IMR-90 (cell line): Measurements from ENCODE around the gene RXRG. TPM values are rescaled to one million over a fixed set of nuclear protein-coding genes. Genes with fewer than 3 reads are reported as not detected.

Experiments
- ATAC-seq: fragments of 200-7000 bp; cut with Tn5 transposase; 2 replicates; pipeline ENCODE4 v1.9.1; 2020; ENCODE audit warnings: low read depth, mild to moderate bottlenecking, moderate library complexity
- BruUV-seq: library from RNA; stranded (reverse); fragments of 400-500 nt; replicated peaks from 2 replicates; lab custom pipeline; 2021; lab: Mats Ljungman, UMichigan
- CTCF ChIA-PET: fragments of 300-600 bp; formaldehyde crosslinking; extraction: SDS; loops from one replicate; lab custom pipeline; 2021; ENCODE audit warnings: antibody characterized with exemption; lab: Yijun Ruan, JAX
- POLR2A ChIA-PET: fragments of 300-600 bp; sonication (Branson Sonifier 250); formaldehyde crosslinking; loops from one replicate; lab custom pipeline; 2022; ENCODE audit warnings: antibody characterized with exemption; ENCODE audit not compliant: unreplicated experiment; lab: Charles Lee
- DNase-seq: peaks from one replicate; pipeline ENCODE4 v3.0.0; 2013
- H2AFZ ChIP-seq: replicated peaks from 2 replicates; pipeline ENCODE3; 2013; ENCODE audit warnings: low read length, mild to moderate bottlenecking; ENCODE audit not compliant: poor library complexity
- H2AK5ac ChIP-seq: 2 replicates; pipeline ENCODE4 v1.6.1; 2013; ENCODE audit warnings: low read depth, low read length, inconsistent platforms
- H2AK9ac ChIP-seq: replicated peaks from 2 replicates; pipeline ENCODE3; 2013; ENCODE audit warnings: mild to moderate bottlenecking, low read depth, low read length, moderate library complexity; ENCODE audit not compliant: poor library complexity
- H2BK120ac ChIP-seq: 2 replicates; pipeline ENCODE4 v1.6.1; 2013; ENCODE audit warnings: low read depth, low read length, inconsistent platforms
- H2BK15ac ChIP-seq: 3 replicates; pipeline ENCODE4 v1.6.1; 2013; ENCODE audit warnings: low read depth, low read length, inconsistent platforms
- H2BK20ac ChIP-seq: 2 replicates; pipeline ENCODE4 v1.6.1; 2013; ENCODE audit warnings: low read depth, mild to moderate bottlenecking, inconsistent platforms, low read length, moderate library complexity
- H2BK5ac ChIP-seq: 2 replicates; pipeline ENCODE4 v1.6.1; 2013; ENCODE audit warnings: mild to moderate bottlenecking, low read depth, low read length, inconsistent platforms; ENCODE audit not compliant: poor library complexity, severe bottlenecking
- H3K14ac ChIP-seq: replicated peaks from 2 replicates; pipeline ENCODE4 v1.6.1; 2013; ENCODE audit warnings: low read depth, low read length, inconsistent platforms
- H3K18ac ChIP-seq: 2 replicates; pipeline ENCODE4 v1.6.1; 2013; ENCODE audit warnings: low read depth, low read length, control low read depth
- H3K23ac ChIP-seq: 2 replicates; pipeline ENCODE4 v1.6.1; 2013; ENCODE audit warnings: low read depth, low read length, inconsistent platforms
- H3K27ac ChIP-seq: 2 replicates; pipeline ENCODE4 v1.5.1; 2013; ENCODE audit warnings: mild to moderate bottlenecking, control low read depth, low read length; ENCODE audit not compliant: insufficient read depth
- H3K27me3 ChIP-seq: 2 replicates; pipeline ENCODE4 v1.6.1; 2013; ENCODE audit warnings: low read length; ENCODE audit not compliant: control insufficient read depth, insufficient read depth
- H3K36me3 ChIP-seq: 2 replicates; pipeline ENCODE4 v1.6.1; 2013; ENCODE audit warnings: low read length, mixed read lengths; ENCODE audit not compliant: control insufficient read depth, insufficient read depth
- H3K4ac ChIP-seq: 2 replicates; pipeline ENCODE4 v1.6.1; 2013; ENCODE audit warnings: low read depth, low read length, inconsistent platforms
- H3K4me1 ChIP-seq: 2 replicates; pipeline ENCODE4 v1.6.1; 2013; ENCODE audit warnings: low read length, mixed read lengths; ENCODE audit not compliant: control insufficient read depth, insufficient read depth
- H3K4me2 ChIP-seq: 2 replicates; pipeline ENCODE4 v1.6.1; 2013; ENCODE audit warnings: low read depth, mild to moderate bottlenecking, control low read depth, low read length, moderate library complexity
- H3K4me3 ChIP-seq: 2 replicates; pipeline ENCODE4 v1.5.1; 2013; ENCODE audit warnings: low read depth, mild to moderate bottlenecking, control low read depth, low read length, moderate library complexity; ENCODE audit not compliant: insufficient read depth
- H3K56ac ChIP-seq: 2 replicates; pipeline ENCODE4 v1.6.1; 2013; ENCODE audit warnings: low read length, inconsistent platforms; ENCODE audit not compliant: insufficient read depth; ENCODE audit errors: extremely low read depth
- H3K79me1 ChIP-seq, 2 experiments: 2 replicates each; pipeline ENCODE4 v1.6.1; 2013; ENCODE audit warnings: low read length in 2 of 2, inconsistent platforms in 1 of 2, low read depth in 1 of 2
- H3K9ac ChIP-seq: 2 replicates; pipeline ENCODE4 v1.6.1; 2013; ENCODE audit warnings: low read depth, low read length, control low read depth
- H3K9me1 ChIP-seq: 2 replicates; pipeline ENCODE4 v1.6.1; 2013; ENCODE audit warnings: low read length, inconsistent platforms; ENCODE audit not compliant: insufficient read depth
- H3K9me3 ChIP-seq: 2 replicates; pipeline ENCODE4 v1.6.1; 2013; ENCODE audit warnings: low read length; ENCODE audit not compliant: control insufficient read depth, insufficient read depth
- H4K20me1 ChIP-seq: 2 replicates; pipeline ENCODE4 v1.6.1; 2013; ENCODE audit warnings: low read length, inconsistent platforms; ENCODE audit not compliant: insufficient read depth
- H4K5ac ChIP-seq: 2 replicates; pipeline ENCODE4 v1.6.1; 2013; ENCODE audit warnings: mild to moderate bottlenecking, low read depth, low read length, control low read depth
- H4K8ac ChIP-seq, 2 experiments: 2 replicates each; pipeline ENCODE4 v1.6.1; 2013; ENCODE audit warnings: low read depth in 2 of 2, low read length in 2 of 2, control low read depth in 1 of 2, inconsistent platforms in 1 of 2
- H4K91ac ChIP-seq: 2 replicates; pipeline ENCODE4 v1.6.1; 2013; ENCODE audit warnings: low read depth, low read length, inconsistent platforms; ENCODE audit not compliant: insufficient read depth
- CEBPB ChIP-seq: IDR thresholded peaks from 2 replicates; pipeline ENCODE4 v1.6.1; 2012; ENCODE audit warnings: low read depth, low read length, improper control_type of control experiment
- CHD1 ChIP-seq: IDR thresholded peaks from 2 replicates; pipeline ENCODE4 v1.6.1; 2012; ENCODE audit warnings: low read depth, low read length, improper control_type of control experiment
- MAFK ChIP-seq: IDR thresholded peaks from 2 replicates; pipeline ENCODE4 v1.6.1; 2012; ENCODE audit warnings: low read depth, low read length, improper control_type of control experiment
- MAZ ChIP-seq: IDR thresholded peaks from 2 replicates; pipeline ENCODE4 v1.6.1; 2012; ENCODE audit warnings: low read depth, mild to moderate bottlenecking, low read length, improper control_type of control experiment, moderate library complexity, borderline replicate concordance
- MXI1 ChIP-seq: IDR thresholded peaks from 2 replicates; pipeline ENCODE4 v1.6.1; 2012; ENCODE audit warnings: low read depth, mild to moderate bottlenecking, low read length, moderate library complexity, borderline replicate concordance
- NFE2L2 ChIP-seq: fragments of 150-350 bp; IDR thresholded peaks from 2 replicates; pipeline ENCODE4 v1.6.1; 2016; ENCODE audit warnings: low read depth, mild to moderate bottlenecking, low read length
- RAD21 ChIP-seq: IDR thresholded peaks from 2 replicates; pipeline ENCODE4 v1.6.1; 2012; ENCODE audit warnings: low read length, improper control_type of control experiment
- RCOR1 ChIP-seq: IDR thresholded peaks from 2 replicates; pipeline ENCODE4 v1.6.1; 2012; ENCODE audit warnings: mild to moderate bottlenecking, low read length, improper control_type of control experiment; ENCODE audit not compliant: insufficient replicate concordance
- RFX5 ChIP-seq: IDR thresholded peaks from 2 replicates; pipeline ENCODE4 v1.8.0; 2012; ENCODE audit warnings: low read depth, mild to moderate bottlenecking, low read length, moderate library complexity
- SMC3 ChIP-seq: fragments of 150-350 bp; IDR thresholded peaks from 2 replicates; pipeline ENCODE4 v1.6.1; 2016; ENCODE audit warnings: low read depth, mild to moderate bottlenecking, antibody characterized with exemption, low read length, moderate library complexity
- WGBS, 2 experiments: methylation state at CpG; one replicate each; pipeline versions ENCODE4 v1.1.5 to v1.1.7; 2013; ENCODE audit warnings: missing lambda C conversion rate in 2 of 2; ENCODE audit not compliant: insufficient read length in 1 of 2; ENCODE audit errors: extremely low coverage in 2 of 2; 5-methylcytosine and 5-hydroxymethylcytosine counted together
- dilution Hi-C: fragments of 300-500 bp; cut with HindIII; formaldehyde crosslinking; loops from one replicate; pipeline ENCODE4 v1.14.3; 2018; ENCODE audit warnings: low sequenced_read_pairs; ENCODE audit not compliant: unreplicated experiment
- in situ Hi-C: fragments of 300-500 bp; cut with MboI; formaldehyde crosslinking; loops from 3 replicates; pipeline ENCODE4 v1.14.3; 2019; ENCODE audit warnings: low sequenced_read_pairs, inconsistent platforms, mixed read lengths
- intact Hi-C: fragments of 100-400 bp; cut with micrococcal nuclease; formaldehyde crosslinking; loops from 2 replicates; pipeline ENCODE4 v1.10.0; 2022
- polyA plus RNA-seq, 3 experiments: library from polyadenylated mRNA; depleted of rRNA; stranded (reverse); fragments of >200 nt; gene quantifications; 2 replicates each; pipeline ENCODE4 v1.2.3, GENCODE V29; 2012; ENCODE audit warnings: low replicate concordance in 1 of 3
- total RNA-seq: library from RNA; depleted of rRNA; stranded (reverse); fragments of >200 nt; gene quantifications from 2 replicates; pipeline ENCODE4 v1.2.3, GENCODE V29; 2012
- TF ChIP-seq, protein P1 (sequence below): conservative IDR thresholded peaks from 2 replicates; pipeline ENCODE4 v1.5.1; 2012; ENCODE audit warnings: mild to moderate bottlenecking, low read depth, low read length, improper control_type of control experiment
- TF ChIP-seq, protein P2 (sequence below): fragments of 150-350 bp; IDR thresholded peaks from 2 replicates; pipeline ENCODE4 v1.6.1; 2017; ENCODE audit warnings: mild to moderate bottlenecking, antibody characterized with exemption, low read length, low read depth
- TF ChIP-seq, protein P3 (sequence below): fragments of 150-350 bp; IDR thresholded peaks from 2 replicates; pipeline ENCODE4 v1.6.1; 2016; ENCODE audit warnings: low read depth, mild to moderate bottlenecking, low read length, moderate library complexity, borderline replicate concordance

RXRG gene
- total and polyA plus RNA-seq, 2 of the 4 experiments (the other 2 are of a cell fraction), result not detected

DNA sequence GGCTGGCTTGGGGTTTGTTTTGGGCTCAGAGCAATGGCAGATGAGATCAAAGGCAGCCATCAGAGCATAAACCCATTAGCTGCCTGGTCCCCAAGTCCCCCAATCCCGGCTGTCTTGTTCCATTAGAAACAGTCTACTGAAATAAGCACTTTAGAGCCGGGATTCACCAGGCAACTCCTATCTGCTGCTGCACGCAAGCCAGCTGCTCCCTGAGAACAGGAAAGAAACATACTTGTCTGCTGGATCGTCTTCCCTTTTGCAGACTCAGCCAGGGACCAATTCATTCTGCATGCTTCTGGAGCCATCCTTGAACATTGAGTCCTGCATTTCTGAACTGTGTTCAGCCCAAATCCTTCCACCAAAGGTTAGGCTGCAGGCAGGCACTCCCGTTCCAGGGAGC, 21.8 kb downstream of the RXRG start:
- no peaks in the 10 kb centered on the region for H3K4me1 ChIP-seq
- H3K79me1 ChIP-seq, result no peaks in the 10 kb centered on the region
- no peak for TF ChIP-seq RAD21
- TF ChIP-seq, protein P1, sequence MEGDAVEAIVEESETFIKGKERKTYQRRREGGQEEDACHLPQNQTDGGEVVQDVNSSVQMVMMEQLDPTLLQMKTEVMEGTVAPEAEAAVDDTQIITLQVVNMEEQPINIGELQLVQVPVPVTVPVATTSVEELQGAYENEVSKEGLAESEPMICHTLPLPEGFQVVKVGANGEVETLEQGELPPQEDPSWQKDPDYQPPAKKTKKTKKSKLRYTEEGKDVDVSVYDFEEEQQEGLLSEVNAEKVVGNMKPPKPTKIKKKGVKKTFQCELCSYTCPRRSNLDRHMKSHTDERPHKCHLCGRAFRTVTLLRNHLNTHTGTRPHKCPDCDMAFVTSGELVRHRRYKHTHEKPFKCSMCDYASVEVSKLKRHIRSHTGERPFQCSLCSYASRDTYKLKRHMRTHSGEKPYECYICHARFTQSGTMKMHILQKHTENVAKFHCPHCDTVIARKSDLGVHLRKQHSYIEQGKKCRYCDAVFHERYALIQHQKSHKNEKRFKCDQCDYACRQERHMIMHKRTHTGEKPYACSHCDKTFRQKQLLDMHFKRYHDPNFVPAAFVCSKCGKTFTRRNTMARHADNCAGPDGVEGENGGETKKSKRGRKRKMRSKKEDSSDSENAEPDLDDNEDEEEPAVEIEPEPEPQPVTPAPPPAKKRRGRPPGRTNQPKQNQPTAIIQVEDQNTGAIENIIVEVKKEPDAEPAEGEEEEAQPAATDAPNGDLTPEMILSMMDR, result no peak
- TF ChIP-seq MXI1, result no peak
- no peak for TF ChIP-seq RCOR1
- TF ChIP-seq, protein P2, sequence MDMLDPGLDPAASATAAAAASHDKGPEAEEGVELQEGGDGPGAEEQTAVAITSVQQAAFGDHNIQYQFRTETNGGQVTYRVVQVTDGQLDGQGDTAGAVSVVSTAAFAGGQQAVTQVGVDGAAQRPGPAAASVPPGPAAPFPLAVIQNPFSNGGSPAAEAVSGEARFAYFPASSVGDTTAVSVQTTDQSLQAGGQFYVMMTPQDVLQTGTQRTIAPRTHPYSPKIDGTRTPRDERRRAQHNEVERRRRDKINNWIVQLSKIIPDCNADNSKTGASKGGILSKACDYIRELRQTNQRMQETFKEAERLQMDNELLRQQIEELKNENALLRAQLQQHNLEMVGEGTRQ, result no peak
- TF ChIP-seq, protein P3, sequence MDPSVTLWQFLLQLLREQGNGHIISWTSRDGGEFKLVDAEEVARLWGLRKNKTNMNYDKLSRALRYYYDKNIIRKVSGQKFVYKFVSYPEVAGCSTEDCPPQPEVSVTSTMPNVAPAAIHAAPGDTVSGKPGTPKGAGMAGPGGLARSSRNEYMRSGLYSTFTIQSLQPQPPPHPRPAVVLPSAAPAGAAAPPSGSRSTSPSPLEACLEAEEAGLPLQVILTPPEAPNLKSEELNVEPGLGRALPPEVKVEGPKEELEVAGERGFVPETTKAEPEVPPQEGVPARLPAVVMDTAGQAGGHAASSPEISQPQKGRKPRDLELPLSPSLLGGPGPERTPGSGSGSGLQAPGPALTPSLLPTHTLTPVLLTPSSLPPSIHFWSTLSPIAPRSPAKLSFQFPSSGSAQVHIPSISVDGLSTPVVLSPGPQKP, result no peak
- TF ChIP-seq SMC3, result no peak
- no peak for TF ChIP-seq CHD1
- no peak for TF ChIP-seq MAFK
- no peak for TF ChIP-seq RFX5
- TF ChIP-seq NFE2L2, result no peak
- no peak for TF ChIP-seq MAZ
- no peak for TF ChIP-seq CEBPB
- H3K23ac ChIP-seq, result no peak overlapping the region
- POLR2A ChIA-PET, result no interaction called here
- H3K9ac ChIP-seq, result no peak overlapping the region
- H3K27ac ChIP-seq, result no peak overlapping the region
- no peaks in the 10 kb centered on the region for H3K9me3 ChIP-seq
- H2BK20ac ChIP-seq, result no peak overlapping the region
- H4K91ac ChIP-seq, result no peak overlapping the region
- H3K27me3 ChIP-seq, result peaks cover 1% of the 10 kb centered on the region; the same call in 1 of the 2 replicates
- H2AFZ ChIP-seq, result no peak overlapping the region
- H3K4ac ChIP-seq, result no peak overlapping the region
- H3K4me3 ChIP-seq, result no peak overlapping the region
- DNase-seq (no peak), ATAC-seq (no peak)
- CTCF ChIA-PET, result no interaction called here
- in situ Hi-C loops (no loop called here), dilution Hi-C loops (no loop called here), intact Hi-C loops (no loop called here)
- no peak overlapping the region for H3K14ac ChIP-seq
- no peak overlapping the region for H3K56ac ChIP-seq
- WGBS, 2 experiments, result 21% methylated on average over 4 of the region's 5 CpGs; no CpG with 5 or more reads in 1 of the 2 experiments
- H2BK120ac ChIP-seq, result no peak overlapping the region
- no peaks in the 10 kb centered on the region for H4K20me1 ChIP-seq
- BruUV-seq, result no TSS peak
- H2AK5ac ChIP-seq, result no peak overlapping the region
- H3K4me2 ChIP-seq, result no peak overlapping the region
- no peak overlapping the region for H2BK15ac ChIP-seq
- no peak overlapping the region for H4K8ac ChIP-seq
- H2BK5ac ChIP-seq, result no peak overlapping the region
- no peak overlapping the region for H4K5ac ChIP-seq
- H3K9me1 ChIP-seq, result no peaks in the 10 kb centered on the region
- H3K18ac ChIP-seq, result no peak overlapping the region
- H2AK9ac ChIP-seq, result no peak overlapping the region
- no peaks in the 10 kb centered on the region for H3K36me3 ChIP-seq
